Retinal pigment epithelial cell (primary cell): ENCODE results near the gene MRPL54.

Experiments used
- DNase-seq: peaks from one replicate; pipeline ENCODE4 v3.0.0-alpha.2; 2010; ENCODE audit warnings: low read depth
- H3K4me3 ChIP-seq: 2 replicates; pipeline ENCODE4 v1.5.1; 2011; ENCODE audit warnings: mild to moderate bottlenecking, low read length, control low read depth, moderate library complexity
- CTCF ChIP-seq: conservative IDR thresholded peaks from 2 replicates; pipeline ENCODE4 v1.5.1; 2011; ENCODE audit warnings: low read depth, low read length, control low read depth, inconsistent platforms

The MRPL54 gene

GRCh38 chr19:3762501-3763459 is at the start of gene MRPL54:
MRPL54 (plus strand) TSS chr19:3762682; CDS start chr19:3762701, 19 bp downstream.
- H3K4me3 ChIP-seq: peak within 1 kb of the TSS; percentile 99
- DNase-seq: peak; percentile 94
- no peak for TF ChIP-seq CTCF

- no peak for DNase-seq
- TF ChIP-seq CTCF: no peak
- no peak overlapping the region for H3K4me3 ChIP-seq
Observed at GRCh38 chr19:3716147-3716668, 46.3 kb upstream of the MRPL54 start.

GRCh38 chr19:3719868-3720267 is 42.6 kb upstream of the MRPL54 start:
- H3K4me3 ChIP-seq: no peak overlapping the region
- DNase-seq: no peak
- TF ChIP-seq CTCF: no peak

GRCh38 chr19:3720349-3720917 is 42.0 kb upstream of the MRPL54 start:
- DNase-seq: no peak
- no peak for TF ChIP-seq CTCF

GRCh38 chr19:3721131-3721886 is 41.2 kb upstream of the MRPL54 start:
- no peak overlapping the region for H3K4me3 ChIP-seq
- TF ChIP-seq CTCF: no peak
- no peak for DNase-seq

More at GRCh38 chr19:3720349-3720917, 42.0 kb upstream of the MRPL54 start:
- no peak overlapping the region for H3K4me3 ChIP-seq

GRCh38 chr19:3721887-3722442 is 40.5 kb upstream of the MRPL54 start:
- no peak for TF ChIP-seq CTCF
- H3K4me3 ChIP-seq: no peak overlapping the region

More at GRCh38 chr19:3721887-3722442, 40.5 kb upstream of the MRPL54 start:
- no peak for DNase-seq
